HG02678 (cell line): ENCODE data around the gene ZNF597.

Experiments
- ATAC-seq: cut with Tn5 transposase; IDR thresholded peaks from one replicate; pipeline ENCODE4 v1.9.1; 2021; ENCODE audit warnings: mild to moderate bottlenecking, moderate library complexity; ENCODE audit not compliant: unreplicated experiment

The ZNF597 gene

DNA sequence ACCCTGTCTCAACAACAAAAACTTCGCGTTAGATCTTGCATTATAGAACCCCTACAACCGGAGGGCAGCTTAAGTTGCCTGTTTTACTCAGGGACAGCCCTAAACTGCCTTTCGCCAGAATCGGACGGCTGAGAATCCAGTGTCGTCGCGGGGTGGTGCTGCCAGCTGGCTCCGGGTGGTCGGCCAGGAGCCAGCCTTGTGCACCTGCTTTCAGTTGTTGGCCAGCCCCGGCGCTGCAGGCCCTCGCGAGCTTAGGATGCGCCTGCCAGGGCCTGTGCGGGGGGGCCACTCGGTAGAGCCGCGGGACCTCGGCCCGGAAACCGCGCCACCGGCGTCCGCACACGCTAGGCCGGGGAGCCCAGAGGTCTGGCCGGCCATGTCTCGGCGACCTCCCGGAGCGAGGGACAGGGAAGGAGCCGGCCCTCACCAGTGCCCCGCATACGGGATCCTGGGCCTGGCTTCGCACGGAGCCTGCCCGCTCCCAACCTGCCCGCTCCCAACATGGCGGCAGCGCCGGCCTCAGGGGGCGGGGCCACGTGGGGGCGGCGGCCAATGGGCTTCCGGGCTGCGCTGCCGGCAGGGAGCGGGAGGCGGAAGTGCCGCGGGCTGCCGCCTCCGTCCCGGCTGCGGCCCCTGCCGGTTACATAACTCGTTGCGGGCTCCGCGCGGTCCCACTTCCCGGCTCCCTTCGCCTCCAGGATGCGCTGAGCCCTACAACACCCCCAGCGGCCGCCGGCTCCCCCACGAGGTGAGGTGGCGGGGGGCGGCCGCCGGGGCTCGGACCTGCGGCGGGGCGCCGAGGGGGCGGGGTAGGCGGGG is 14.3 kb upstream of the ZNF597 start:
- ATAC-seq, result peak; percentile 85

DNA sequence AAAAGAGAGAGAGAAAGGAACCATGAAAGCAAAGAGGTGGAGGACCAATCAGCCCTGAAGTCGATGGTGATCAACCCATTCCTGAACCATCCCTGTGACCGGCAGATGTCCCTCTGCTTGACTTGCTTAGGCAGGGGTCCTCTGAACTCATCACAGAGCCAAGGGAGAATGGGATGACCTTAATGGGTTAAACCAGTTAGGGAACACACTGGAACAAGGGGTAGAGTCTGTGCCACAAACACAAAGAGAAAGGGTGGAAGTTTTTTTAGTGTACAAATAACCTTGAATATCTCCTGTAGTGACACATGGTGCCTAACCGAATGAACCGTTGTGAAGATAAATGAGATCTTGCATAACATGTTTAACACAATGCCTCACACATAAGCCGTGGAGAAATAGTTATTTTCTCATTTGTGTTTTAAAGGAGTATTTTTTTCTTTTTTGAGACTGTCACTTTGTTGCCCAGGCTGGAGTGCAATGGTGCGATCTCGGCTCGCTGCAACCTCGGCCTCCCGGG is 11.4 kb upstream of the ZNF597 start:
- ATAC-seq, result no peak

DNA sequence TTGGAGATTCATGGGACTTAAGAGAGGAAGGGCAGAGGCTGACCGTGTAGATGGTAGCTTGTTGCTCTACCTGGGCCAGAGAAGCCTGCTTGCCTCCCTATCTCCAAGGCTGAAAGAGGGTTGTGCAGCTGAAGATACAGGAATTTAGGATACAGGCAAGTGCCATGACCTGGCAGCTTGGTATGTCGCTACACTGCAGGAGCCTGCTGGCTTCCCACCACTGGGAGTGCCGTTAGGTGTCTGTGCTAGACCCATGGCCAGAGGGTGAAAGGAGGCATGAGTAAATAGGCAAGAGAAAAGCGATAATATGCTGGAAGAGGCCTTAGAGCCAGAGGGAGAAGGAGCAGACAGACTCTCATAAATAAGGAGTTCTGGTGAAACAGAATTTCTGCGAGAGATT is 10.8 kb upstream of the ZNF597 start:
- no peak for ATAC-seq

DNA sequence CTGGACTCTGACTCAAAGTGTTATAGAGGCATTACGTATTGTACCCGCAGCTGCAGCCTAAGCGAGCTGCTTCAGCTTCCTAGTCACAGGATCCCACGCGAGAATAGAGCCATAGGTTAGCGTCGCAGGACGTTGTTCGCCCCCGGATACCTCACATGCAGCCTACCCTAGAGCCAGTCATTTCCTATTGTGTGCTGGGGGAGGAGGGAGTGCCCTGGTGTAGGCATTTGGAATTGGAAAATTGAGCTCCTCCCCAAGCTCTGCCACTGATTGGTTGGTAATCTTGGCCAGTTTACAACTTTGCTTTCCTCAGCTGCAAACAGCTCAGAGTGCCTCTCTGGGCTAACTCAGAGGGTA is 706 bp upstream of the ZNF597 start:
- ATAC-seq, result peak; percentile 16

DNA sequence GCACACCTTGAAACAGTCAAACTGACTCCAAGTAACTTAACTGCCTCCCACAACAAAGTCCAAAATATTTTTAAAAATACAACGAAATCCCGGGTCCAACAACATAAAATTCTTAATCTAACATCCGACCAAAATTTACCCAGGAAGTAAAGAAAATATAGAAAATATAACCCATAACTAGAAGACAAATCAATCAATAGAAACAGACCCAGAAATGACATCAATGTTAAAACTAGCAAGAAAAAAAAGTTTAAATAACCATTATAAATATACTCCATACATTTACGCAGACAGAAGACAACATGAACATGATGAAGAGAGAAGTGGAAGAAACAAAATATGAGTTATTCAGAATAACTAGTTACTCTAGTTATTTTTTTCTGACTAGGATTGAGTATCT is 3.7 kb downstream of the ZNF597 start:
- ATAC-seq, result no peak

DNA sequence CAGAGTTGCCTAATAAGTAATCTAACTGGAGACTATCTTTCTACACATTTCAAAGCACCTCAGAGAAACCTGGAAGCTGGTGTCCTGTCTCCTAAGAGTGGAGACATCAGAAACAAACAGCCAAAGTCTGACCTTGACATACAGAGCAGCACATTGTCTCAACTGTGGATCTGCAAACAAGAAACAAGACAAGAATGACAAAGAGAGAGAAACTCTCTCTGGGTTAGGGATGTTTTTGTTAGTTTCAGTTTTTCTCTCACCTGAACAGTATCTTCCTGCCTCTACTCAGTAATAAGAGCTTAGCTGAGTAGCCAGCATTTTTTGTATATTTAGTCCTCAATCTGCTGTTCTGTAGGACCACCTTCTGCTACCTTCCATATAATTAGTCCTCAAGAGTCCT is 8.9 kb downstream of the ZNF597 start:
- ATAC-seq, result no peak

DNA sequence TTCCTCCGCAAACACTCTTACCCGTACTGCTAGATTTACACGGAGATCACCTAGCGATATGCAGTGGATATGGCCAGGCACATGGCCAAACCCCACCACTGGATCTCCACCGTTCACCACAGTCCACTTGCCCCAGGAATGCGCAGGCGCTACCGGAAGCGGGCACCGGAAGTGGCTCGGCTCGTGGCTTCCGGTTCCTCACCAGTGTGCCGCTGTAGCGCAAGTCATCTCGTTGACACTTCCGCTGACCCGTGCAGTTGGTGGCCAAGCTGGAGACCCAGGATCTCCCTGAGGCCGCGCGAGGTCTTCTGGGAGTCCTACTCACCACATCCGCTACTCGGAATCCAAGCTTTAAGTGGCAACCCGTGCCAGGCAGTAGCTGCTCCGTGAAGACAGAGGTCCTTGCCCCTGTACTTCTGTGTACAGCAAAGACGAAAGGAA is 11.5 kb downstream of the ZNF597 start:
- peak; percentile 57 for ATAC-seq

DNA sequence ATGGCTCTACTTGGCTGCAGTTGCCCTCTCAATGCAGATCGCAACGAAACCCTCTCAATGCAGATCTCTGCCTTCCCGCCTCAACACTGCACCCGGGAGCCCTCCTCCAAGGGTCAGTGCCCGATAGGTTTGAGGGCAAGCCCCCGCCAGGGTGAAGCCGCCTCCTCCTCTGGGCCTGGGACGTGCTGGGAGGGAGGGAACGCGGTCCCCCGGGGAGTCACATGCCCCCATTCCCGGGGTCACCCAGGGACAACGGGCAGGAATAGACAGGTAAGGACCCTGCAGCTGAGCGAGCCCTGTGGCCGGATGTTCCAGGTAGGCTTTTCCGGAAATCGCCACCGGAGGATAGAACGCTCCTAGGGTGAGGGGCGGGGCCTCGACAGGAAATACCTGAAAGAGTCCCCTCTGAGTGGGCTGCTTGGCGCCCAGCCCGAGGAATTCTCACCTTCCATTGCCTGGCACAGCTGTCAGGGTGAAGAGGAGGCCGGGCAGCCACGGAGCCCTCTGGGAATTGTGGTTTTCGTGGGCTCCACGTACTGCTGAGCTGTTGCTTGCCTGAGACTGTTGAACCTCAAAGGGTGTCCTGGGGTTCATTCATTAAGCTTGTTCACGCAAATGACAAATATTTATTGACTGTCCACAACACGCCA is 29.4 kb downstream of the ZNF597 start:
- ATAC-seq, result no peak

DNA sequence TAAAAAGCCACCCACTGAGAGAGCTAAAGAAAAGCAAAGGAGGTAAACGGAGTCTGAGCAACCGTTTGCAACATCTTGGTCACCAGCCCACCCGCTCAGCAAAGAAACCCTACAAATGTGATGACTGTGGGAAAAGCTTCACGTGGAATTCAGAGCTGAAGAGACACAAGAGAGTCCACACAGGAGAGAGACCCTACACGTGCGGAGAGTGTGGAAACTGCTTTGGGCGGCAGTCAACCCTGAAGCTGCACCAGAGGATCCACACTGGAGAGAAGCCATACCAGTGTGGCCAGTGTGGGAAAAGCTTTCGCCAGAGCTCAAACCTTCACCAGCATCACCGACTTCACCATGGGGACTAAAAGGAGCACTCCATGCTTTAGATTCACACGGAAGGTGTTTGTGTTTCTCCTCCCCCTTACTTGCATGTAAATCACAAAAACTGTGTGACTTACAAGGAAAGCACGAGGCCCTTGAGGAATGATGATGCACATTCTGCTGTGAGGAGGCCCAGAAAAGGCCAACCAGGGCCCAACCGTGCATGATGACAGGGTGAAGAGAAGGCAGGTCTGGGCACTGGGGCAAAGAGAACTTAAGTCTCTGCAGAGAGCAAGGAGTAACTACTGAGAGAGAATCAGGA is 34.6 kb downstream of the ZNF597 start:
- no peak for ATAC-seq

DNA sequence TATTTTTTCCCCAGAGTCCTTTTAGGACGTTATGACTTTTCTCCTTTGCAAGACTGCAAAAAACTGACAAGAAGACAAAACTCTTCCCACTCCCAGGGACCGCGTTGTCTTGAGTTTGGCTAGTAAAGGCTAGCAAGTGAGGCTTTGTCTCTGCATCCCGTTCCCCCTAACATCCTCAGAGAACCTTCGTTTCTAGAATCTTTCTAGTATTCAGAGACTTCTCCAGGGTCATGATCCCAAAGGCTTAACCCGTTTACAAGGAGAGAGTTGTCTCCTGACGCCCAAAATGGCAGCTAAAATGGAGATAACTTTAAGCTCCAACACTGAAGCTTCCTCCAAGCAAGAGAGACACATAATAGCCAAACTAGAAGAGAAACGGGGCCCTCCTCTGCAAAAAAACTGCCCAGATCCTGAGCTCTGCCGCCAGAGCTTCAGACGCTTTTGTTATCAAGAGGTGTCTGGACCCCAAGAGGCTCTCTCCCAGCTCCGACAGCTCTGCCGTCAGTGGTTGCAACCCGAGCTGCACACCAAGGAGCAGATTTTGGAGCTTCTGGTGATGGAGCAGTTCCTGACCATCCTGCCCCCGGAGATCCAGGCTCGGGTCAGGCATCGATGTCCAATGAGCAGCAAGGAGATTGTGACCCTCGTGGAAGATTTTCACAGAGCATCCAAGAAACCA is 41.4 kb downstream of the ZNF597 start:
- ATAC-seq, result no peak

DNA sequence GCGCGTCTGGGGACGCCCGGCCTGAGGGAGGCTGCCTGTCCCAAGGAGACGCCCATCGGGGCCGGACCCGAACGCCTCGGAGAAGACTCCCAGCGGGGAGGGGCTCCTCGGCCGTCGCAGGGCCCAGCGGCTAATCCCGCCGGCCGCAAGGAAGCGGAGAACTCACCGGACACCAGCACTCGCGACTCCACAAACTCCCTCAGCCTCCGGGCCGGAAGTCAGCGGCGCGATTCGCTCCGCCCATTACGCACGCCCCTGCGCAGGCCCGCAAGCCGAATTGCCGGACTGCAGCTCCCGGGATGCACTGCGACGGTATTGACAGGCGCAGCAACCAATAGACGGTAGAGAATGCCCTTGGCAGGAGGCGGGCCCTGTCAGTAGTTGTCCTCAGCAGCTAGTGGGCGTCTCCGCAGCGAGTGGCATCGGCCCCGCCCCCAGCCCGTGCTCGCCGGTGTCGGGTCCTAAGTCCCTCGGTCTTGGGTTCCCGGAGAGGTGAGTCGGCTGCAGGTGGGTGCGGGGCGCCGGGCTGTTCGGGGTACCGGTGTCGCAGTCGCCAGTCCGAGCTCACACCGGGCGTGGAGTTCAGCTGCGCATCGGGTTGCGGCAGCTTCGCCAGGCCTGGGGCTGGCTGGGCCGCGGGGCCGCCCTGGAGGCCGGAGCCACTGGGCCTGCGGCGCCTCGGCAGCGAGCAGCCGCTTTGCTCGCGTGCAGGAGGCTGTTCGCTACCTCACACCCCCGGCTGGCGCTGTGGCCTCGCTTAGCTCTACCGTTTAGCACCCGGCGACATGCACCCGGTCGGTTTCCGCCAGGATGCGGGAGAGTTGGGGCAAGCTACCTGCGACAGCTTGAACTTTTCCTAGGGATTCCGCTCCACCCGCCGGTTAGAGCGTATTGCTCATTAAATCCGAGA is 42.3 kb downstream of the ZNF597 start, which contains the start of the genes ZNF174 and ZSCAN32:
TSS of gene ZNF174 (plus strand) at position 437 of the 910 bp plus-strand sequence. CDS start 790 bp downstream, outside the sequence.
TSS of gene ZSCAN32 (minus strand) at position 226 of the 910 bp plus-strand sequence. CDS start 3,447 bp downstream, outside the sequence.
- ATAC-seq, result peak; percentile 98

DNA sequence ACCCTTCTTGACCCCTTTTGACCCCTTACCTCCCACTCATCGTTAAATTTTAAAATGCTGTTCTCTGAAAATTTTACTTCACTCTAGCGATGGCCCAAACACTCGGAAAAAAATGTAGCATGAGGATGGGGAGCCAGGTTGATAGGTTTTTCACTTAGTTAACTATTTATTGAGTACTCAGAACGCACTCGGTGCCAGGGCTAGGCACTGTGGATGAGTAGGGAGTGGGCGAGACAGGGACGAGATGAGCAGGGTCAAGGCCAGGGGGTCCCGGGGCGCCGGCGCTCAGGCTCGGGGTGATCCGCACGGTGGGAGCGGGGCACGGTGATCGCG is 42.9 kb downstream of the ZNF597 start:
- no peak for ATAC-seq

DNA sequence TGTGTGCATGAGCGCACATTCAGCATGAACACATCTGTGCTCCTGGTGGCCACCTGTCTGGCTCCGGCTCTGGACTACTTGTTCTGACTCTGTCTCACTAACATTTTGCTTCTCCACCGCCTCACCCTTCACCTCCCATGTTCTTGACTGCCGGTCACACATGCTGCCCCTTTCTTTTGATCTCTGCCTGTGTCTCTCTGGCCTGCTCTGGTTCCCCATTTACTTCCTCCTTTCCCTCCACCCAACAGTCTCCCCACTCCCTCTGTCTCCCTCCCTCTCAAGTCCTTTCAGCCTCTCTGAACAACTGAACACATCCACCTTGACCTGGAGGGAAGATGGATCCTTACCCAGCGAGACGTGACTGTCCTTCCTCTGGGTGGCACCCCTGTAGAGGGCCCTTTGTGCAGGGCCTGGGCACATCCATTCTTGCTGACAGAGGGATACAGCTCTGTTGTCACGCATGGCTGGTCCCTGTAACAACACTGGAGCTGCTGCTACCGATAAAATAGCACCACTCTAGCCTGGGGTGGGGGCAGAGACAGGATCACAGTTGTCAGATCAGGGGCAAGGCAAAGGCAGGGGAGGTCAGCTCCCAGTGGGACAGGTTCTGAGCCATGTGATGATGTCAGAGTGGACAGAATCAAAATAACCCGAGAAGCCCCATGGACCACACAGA is 53.5 kb downstream of the ZNF597 start:
- no peak for ATAC-seq

DNA sequence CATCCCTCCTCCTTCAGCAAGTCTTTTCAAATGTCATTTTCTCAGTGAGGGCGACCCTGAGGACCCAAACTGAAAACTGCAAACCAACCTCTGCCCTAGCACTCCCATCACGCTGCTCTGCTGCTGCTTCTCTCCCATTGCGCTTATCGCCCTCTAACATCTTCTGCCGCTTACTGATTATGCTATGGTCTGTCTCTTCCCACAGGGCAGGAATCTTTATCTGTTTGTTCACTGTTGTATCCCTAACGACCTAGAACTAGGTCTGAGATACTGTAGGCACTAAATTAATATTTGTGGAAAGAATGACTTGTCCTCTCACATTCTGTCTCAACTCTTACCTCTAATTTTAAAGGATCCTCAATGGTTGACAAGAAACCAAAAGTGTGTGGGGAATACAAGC is 55.0 kb downstream of the ZNF597 start:
- ATAC-seq, result no peak

DNA sequence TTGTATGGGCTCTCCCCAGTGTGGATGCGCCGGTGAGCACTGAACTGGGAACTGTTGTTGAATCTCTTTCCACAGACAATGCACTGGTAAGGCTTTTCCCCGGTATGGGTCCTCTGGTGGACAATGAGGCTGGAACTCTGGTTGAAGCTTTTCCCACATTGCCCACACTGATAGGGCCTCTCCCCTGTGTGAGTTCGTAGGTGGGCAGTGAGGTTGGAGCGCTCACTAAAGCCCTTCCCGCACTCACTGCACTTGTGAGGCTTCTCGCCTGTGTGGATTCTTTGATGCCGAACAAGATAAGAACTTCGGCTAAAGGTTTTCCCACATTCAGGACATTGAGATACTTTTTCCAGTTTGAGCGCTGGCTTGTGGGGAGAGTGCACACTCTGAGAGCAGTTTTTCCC is 60.3 kb downstream of the ZNF597 start:
- no peak for ATAC-seq
